GM12875 (cell line): ENCODE results near the gene SCUBE2.

ENCODE experiments used
- H3K4me3 ChIP-seq: one replicate; pipeline ENCODE4 v1.5.1; 2011; ENCODE audit warnings: low read depth, low read length, control low read depth
- TF ChIP-seq, protein P1 (sequence below): IDR thresholded peaks from 2 replicates; pipeline ENCODE4 v1.5.1; 2011; ENCODE audit warnings: low read depth, mild to moderate bottlenecking, control low read depth, inconsistent platforms, low read length, moderate library complexity, borderline replicate concordance; ENCODE audit not compliant: insufficient read depth

Gene SCUBE2

DNA sequence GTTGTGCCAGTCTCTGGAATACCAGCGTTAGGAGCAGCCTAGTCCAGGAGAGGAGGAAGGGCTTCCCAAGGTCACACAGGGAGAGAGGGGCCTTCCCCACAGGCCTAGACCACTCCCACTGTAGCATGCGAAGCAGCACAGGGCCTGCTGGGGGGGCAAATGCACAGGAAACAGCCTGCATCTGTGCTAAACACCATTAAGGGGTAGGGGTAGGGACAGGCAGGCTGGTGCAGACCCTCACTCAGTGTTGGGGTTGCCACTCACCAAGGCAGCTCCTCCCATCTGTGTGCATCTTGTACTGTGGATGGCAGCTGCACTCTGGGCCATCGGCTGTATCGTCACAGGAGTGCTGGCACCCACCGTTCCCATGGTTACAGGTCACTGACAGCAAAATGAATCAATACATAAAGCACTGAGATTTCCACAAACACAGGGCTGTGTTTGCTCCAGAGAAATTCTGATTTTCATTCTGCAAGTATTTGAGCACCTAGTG, 24.9 kb downstream of the SCUBE2 start:
- no peak overlapping the region for H3K4me3 ChIP-seq
- TF ChIP-seq, protein P1, sequence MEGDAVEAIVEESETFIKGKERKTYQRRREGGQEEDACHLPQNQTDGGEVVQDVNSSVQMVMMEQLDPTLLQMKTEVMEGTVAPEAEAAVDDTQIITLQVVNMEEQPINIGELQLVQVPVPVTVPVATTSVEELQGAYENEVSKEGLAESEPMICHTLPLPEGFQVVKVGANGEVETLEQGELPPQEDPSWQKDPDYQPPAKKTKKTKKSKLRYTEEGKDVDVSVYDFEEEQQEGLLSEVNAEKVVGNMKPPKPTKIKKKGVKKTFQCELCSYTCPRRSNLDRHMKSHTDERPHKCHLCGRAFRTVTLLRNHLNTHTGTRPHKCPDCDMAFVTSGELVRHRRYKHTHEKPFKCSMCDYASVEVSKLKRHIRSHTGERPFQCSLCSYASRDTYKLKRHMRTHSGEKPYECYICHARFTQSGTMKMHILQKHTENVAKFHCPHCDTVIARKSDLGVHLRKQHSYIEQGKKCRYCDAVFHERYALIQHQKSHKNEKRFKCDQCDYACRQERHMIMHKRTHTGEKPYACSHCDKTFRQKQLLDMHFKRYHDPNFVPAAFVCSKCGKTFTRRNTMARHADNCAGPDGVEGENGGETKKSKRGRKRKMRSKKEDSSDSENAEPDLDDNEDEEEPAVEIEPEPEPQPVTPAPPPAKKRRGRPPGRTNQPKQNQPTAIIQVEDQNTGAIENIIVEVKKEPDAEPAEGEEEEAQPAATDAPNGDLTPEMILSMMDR: no peak

DNA sequence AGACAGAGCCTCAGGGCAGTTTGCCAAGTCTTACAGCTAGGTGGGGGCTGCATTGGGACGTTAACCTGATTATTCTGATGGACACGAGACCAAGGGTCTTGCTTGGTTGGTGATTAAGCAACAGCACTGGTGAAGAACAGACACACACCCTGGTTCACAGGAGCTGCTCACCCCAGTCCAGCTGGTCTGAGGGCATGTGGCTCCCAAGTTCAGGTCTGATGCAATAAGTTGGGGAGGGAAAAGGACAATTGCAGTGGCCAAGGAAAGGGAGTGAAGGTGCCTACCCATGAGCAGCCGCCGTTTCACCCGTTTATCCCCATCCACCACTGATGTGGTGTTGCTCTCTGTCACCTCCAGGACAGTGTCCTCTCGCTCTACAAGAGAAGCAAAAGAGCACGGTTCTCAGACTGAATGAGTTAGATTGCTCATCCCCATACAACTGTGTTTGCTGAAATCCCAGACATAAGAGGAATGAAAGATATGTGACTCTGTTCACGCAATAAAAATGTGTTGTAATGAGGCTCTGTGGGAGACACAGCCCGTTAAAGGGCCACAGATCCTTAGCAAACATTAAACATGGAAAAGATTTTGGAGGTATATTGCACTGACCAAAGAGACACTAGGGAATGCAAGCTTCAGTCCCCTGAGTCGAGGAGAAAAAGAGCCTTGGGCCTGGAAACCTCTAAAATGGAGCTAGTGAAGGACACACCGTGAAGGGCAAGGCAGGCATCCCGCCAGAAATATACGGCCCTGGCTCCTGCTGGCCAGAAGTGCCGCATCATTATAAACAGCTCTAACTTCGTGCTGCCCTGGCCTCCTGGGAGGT, 25.6 kb downstream of the SCUBE2 start:
- no peak overlapping the region for H3K4me3 ChIP-seq
- TF ChIP-seq, protein P1: no peak

DNA sequence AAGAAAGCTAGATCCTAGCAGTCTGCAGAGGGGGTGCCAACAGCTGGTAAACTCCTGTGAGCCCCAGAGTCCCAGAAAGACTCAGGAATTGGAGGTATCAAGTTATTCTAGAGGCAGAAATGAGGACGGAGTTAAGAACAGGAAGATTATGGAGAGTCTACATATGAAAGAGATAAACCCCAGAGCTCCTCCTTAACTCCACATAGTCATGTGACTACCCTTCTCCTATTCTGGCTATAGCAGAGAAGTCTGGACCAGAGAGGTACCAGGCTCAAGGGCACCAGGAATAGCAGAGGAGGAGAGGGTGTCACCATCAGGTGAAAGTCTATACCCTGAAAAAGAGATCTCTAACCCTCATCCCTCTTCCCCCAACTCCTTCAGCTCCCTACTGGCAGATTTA, 29.6 kb downstream of the SCUBE2 start:
- TF ChIP-seq, protein P1: no peak
- no peak overlapping the region for H3K4me3 ChIP-seq

DNA sequence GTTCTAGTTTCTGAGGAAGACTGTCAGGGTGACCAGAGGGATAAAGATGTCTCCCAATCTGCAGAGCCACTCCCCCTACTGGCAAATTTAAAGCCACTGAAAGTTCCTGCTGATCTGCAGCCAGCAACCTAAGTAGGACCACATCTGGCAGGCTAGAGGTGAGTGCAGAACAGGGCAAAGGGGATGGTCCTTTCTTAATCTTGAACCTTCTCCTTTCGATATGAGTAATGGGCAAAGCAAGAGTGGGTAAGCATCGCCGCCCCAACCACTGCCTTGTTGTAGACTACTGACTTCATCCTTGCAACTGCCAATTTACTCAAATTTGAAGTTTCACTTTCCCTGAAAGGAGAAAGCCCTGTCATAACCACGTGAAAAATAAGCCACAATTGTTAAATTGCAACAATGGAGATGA, 30.7 kb downstream of the SCUBE2 start:
- no peak overlapping the region for H3K4me3 ChIP-seq
- TF ChIP-seq, protein P1: peak; percentile 45; the same call in 1 of the 2 replicates

DNA sequence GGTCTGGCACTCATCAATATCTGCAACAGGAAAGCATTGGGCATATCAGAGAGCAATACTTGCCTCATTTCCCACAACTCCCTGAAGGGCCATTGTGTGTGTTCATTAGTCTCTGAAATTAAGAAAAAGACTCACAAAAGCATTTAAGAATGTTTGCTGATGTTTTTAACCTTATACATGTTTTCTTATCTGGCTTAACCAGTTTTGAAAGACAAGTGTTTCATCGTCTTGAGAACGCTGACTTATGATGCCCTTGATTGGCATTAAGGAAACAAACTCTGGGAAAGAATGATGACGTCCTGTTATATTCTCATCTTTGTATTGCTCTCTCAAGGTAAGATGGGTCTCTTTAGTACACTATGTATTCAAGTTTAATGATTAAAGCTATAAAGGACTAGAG, 32.0 kb downstream of the SCUBE2 start:
- TF ChIP-seq, protein P1: no peak
- no peak overlapping the region for H3K4me3 ChIP-seq

DNA sequence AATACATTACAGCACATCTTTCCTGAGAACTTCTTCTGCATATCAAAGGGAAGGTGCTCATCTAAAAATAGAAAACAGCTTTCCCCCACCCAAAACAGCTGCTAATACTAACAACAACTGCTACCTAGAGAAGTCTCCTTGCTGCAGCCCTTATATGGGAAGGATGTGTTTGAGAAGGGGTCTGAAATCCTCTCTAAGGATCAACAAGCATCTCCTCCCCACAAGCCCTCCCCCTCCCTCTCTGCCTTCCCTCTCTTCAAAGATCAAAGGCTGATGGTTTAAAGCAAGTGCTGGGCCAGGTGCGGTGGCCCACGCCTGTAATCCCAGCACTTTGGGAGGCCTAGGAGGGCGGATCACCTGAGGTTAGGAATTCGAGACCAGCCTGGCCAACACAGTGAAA, 33.5 kb downstream of the SCUBE2 start:
- no peak overlapping the region for H3K4me3 ChIP-seq
- TF ChIP-seq, protein P1: no peak

DNA sequence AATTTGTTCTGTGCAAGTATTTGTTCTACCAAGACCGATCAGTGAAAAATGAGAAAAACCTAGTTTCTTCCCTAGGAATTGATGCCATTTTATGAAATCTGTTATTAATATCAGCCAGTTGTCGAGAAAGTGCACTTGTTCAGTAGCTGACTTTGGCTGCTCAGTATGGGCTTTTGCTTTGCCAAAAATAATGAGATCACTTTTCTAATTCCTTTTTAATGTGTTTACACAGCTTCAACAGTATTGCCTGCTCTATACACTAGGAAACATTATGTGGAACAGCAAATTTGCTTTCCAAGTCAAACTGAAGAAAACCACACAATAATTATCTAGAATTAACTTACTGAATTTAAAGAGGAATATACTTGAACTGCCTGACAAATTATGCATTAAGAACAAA, 34.4 kb downstream of the SCUBE2 start:
- no peak overlapping the region for H3K4me3 ChIP-seq
- TF ChIP-seq, protein P1: no peak
